A549 (cell line): ENCODE results near the gene ESYT1.

Experiments used
- ATOH8 ChIP-seq: fragments of 250-450 bp; sonication (Bioruptor Pico); IDR thresholded peaks from 2 replicates; pipeline ENCODE4 v1.5.0; 2020; ENCODE audit warnings: low read depth, mild to moderate bottlenecking, moderate library complexity
- CBX8 ChIP-seq: fragments of 200-600 bp; sonication (generic); IDR thresholded peaks from 2 replicates; pipeline ENCODE4 v1.6.1; 2016
- CTCF ChIP-seq: fragments of >200 bp; sonication (Bioruptor Twin); formaldehyde crosslinking; IDR thresholded peaks from 3 replicates; pipeline ENCODE4 v1.5.1; 2016
- ELK1 ChIP-seq: fragments of 150-350 bp; IDR thresholded peaks from 2 replicates; pipeline ENCODE4 v1.6.1; 2014; ENCODE audit warnings: low read depth, mild to moderate bottlenecking, low read length
- EP300 ChIP-seq, 2 experiments: fragments of >200 bp; sonication (Bioruptor Twin); formaldehyde crosslinking; IDR thresholded peaks; 2 replicates in 1 of 2; 3 replicates in 1 of 2; pipeline ENCODE4 v1.6.1; 2016 to 2017
- HDAC2 ChIP-seq: fragments of 200-600 bp; sonication (generic); IDR thresholded peaks from 2 replicates; pipeline ENCODE4 v1.6.1; 2016
- MAX ChIP-seq: IDR thresholded peaks from 2 replicates; pipeline ENCODE4 v1.6.1; 2012
- PHF8 ChIP-seq: fragments of 200-600 bp; sonication (generic); IDR thresholded peaks from 2 replicates; pipeline ENCODE4 v1.6.1; 2016; ENCODE audit warnings: low read depth, mild to moderate bottlenecking, antibody characterized with exemption, moderate library complexity, borderline replicate concordance
- POLR2A ChIP-seq: IDR thresholded peaks from 2 replicates; pipeline ENCODE4 v1.6.1; 2012; ENCODE audit warnings: mild to moderate bottlenecking, low read length
- RFX5 ChIP-seq: fragments of 450-650 bp; IDR thresholded peaks from 2 replicates; pipeline ENCODE4 v1.7.1; 2014; ENCODE audit warnings: antibody characterized with exemption, mild to moderate bottlenecking, moderate library complexity
- SMC3 ChIP-seq: fragments of >200 bp; sonication (Bioruptor Twin); formaldehyde crosslinking; IDR thresholded peaks from 3 replicates; pipeline ENCODE4 v1.6.1; 2018; ENCODE audit warnings: inconsistent platforms
- SREBF2 ChIP-seq: fragments of 450-650 bp; IDR thresholded peaks from 2 replicates; pipeline ENCODE4 v1.6.1; 2014; ENCODE audit warnings: mild to moderate bottlenecking, moderate library complexity

GRCh38 chr12:56082382-56082781 lies 45.7 kb upstream of the ESYT1 start:
- TF ChIP-seq CBX8 (no peak), SMC3 (no peak), RFX5 (no peak), POLR2A (no peak), CTCF (no peak), HDAC2 (no peak), ATOH8 (CRISPR knock-in tag) (no peak), SREBF2 (no peak), MAX (no peak), EP300 (IDR thresholded peaks at IDR 0.05) (no peak), ELK1 (no peak), PHF8 (no peak)
